B cell (primary cell): ENCODE measurements around the gene UFL1.

Experiments used
- EZH2 ChIP-seq: IDR thresholded peaks from 2 replicates; pipeline ENCODE4 v1.6.1; 2012; ENCODE audit warnings: borderline replicate concordance, low read depth, mild to moderate bottlenecking, moderate library complexity, low read length; ENCODE audit not compliant: insufficient read depth, poor library complexity, severe bottlenecking
- TF ChIP-seq, protein P1 (sequence below): fragments of 200-600 bp; IDR thresholded peaks from one replicate; pipeline ENCODE4 v1.8.0; 2022; ENCODE audit warnings: antibody characterized with exemption, mild to moderate bottlenecking

DNA sequence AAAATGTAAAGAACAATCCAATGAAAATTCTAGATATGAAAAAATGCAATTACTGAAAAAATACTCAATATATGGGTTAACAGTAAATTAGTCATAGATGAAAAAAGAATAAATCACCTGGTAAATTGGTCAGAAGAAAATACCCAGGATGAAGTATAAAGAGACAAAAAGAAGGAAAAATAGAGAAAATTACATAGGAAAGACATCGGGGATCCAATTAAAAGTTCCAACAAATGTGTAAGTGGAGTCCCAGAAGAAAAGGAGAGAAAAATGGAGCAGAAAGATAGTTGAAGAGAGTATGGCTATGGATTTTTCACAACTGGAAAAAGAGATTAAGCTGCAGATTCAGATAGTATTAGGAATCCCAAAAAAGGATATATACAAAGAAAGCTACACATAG is 18.7 kb upstream of the UFL1 start:
- TF ChIP-seq, protein P1, sequence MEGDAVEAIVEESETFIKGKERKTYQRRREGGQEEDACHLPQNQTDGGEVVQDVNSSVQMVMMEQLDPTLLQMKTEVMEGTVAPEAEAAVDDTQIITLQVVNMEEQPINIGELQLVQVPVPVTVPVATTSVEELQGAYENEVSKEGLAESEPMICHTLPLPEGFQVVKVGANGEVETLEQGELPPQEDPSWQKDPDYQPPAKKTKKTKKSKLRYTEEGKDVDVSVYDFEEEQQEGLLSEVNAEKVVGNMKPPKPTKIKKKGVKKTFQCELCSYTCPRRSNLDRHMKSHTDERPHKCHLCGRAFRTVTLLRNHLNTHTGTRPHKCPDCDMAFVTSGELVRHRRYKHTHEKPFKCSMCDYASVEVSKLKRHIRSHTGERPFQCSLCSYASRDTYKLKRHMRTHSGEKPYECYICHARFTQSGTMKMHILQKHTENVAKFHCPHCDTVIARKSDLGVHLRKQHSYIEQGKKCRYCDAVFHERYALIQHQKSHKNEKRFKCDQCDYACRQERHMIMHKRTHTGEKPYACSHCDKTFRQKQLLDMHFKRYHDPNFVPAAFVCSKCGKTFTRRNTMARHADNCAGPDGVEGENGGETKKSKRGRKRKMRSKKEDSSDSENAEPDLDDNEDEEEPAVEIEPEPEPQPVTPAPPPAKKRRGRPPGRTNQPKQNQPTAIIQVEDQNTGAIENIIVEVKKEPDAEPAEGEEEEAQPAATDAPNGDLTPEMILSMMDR: no peak
- no peak for TF ChIP-seq EZH2
